Activated CD8-positive, alpha-beta memory T cell treated with anti-CD3 and anti-CD28 coated beads, Interleukin-2, amount 50 U/mL, for 1 hour (primary cell): ENCODE results near the gene TSC2.
"Not testable (repeated sequence)": the region's sequence is repeated elsewhere in the genome, so short reads cannot be mapped to it uniquely, and the experiment has no call there.

Experiments used
- DNase-seq: peaks from one replicate; pipeline ENCODE4 v3.0.0-alpha.2; 2020; ENCODE audit errors: extremely low read depth

Gene TSC2

DNA sequence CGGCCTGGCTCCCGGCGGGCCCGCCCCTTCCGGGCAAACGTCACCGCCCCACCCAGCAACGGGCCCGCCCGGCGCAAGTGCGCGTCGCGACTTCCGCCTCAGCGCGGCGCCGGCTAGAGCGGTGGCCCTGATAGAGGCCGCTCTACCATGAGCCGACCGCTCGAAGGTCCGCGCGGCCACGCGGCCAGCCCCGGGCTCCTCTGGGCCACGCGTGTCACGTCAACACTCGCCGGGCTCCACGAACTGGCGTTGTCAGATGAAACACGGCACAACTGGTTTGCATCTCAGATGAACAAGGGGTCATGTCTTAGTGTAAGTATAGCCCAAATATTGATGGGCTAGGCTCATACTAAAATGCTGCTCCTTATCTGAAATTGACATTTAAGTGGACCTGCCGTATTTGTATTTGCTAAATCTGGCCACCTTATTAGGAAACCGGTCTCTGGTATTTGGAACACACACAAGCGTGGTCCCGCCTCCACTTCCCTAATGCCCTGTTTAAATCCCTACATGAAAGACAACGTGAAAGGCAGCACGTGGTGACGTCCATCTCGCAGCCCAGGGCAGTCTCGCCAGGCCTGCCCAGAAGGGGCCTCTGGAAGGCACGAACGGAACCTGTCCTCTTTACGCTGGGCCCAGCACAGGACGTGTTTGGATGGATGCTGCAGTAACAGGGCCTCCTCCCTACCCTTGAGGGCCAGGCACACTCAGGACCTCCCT, 37.8 kb upstream of the TSC2 start, which contains the start of gene ZNF598:
ZNF598 (minus strand) TSS at position 31 of the 720 bp plus-strand sequence.
- no peak for DNase-seq

DNA sequence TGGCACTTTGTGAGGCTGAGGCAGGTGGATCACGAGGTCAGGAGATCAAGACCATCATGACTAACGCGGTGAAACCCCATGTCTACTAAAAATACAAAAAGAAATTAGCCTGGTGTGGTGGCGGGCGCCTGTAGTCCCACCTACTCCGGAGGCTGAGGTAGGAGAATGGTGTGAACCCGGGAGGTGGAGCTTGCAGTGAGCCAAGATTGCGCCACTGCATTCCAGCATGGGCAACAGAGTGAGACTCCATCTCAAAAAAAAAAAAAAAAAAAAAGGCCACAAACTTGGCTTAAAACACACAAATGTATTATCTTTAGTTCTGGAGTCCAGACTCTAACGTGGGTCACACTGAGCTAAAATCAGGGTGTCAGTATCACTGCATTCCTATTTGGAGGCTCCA, 36.1 kb upstream of the TSC2 start:
- DNase-seq = not testable (repeated sequence)

DNA sequence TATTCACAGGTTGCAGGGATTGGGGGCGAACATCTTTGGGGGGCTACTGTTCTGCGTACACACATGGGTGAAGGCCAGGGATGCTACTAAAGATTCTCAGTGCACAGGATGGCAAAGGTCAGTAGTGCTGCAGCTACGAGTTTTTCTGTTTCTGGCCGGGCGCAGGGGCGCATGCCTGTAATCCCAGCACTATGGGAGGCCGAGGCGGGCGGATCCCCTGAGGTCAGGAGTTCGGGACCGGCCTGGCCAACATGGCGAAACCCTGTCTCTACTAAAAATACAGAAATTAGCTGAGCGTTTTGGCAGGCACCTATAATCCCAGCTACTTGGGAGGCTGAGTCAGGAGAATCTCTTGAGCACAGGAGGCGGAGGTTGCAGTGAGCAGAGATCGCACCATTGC, 34.3 kb upstream of the TSC2 start:
- DNase-seq = no peak

DNA sequence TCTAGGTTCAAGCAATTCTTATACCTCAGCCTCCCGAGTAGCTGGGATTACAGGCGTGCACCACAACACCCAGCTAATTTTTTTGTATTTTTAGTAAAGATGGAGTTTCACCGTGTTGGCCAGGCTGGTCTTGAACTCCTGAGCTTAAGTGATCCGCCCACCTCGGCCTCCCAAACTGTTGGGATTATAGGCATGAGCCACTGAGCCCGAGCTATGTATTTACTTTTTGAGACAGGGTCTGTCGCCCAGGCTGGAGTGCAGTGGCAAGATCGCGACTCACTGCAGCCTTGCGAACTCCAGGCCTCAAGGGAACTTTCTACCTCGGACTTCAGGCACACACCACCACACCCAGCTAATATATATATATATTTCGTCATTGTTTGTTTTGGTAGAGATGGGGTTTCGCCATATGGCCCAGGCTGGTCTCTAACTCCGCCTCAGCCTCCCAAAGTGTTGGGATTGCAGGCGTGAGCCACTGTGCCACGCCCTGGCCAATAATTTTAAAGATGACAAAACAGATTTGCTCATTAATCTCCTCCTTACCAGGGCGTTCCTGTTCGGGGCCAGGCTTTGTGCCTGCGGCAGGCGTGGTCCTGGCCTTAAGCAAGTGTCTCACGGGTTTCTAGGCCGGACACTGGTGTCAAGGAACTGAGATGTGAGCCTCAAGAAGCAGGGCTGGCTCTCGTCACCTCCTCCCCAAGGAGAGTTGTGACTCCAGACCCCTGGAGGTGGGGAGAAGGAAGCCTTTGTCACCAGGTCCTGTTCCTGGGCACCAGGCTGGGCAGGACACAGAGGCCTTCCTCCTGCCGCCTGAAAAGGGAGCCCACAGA, 32.5 kb upstream of the TSC2 start:
- no peak for DNase-seq

DNA sequence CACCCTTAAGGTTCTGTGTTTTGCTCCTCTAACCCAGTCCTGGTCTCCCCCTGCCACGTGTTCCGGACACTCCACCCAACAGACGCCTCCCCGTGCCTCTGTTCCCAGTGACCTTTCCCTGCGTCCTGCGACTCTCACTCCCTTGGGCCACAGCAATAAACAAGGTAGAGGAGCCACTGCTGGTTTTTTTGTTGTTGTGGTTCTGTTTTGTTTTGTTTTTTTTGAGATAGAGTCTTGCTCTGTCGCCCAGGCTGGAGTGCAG, 31.9 kb upstream of the TSC2 start:
- DNase-seq = no peak

DNA sequence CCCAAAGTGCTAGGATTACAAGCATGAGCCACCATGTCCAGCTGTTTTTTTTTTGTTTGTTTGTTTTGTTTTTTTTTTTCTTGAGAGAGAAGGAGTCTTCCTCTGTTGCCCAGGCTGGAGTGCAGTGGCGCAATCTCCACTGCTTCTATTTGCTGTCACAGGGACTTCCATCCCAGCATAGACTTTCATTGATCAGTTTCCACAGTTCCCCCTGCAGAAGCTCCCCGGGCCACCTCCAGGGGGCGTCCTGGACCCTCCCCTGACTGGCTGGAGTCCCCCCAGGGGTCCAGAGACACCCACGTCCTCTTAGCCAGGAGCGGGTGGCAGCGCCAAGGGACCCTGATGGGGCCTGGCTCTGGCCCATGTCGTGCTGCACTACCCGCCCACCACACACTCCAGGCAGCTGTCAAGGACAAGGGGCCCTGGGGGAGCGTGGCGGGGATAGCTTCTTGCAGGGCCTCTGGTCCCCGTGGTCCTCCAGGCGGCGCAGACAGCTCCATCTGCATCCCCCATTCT, 31.3 kb upstream of the TSC2 start:
- no peak for DNase-seq

DNA sequence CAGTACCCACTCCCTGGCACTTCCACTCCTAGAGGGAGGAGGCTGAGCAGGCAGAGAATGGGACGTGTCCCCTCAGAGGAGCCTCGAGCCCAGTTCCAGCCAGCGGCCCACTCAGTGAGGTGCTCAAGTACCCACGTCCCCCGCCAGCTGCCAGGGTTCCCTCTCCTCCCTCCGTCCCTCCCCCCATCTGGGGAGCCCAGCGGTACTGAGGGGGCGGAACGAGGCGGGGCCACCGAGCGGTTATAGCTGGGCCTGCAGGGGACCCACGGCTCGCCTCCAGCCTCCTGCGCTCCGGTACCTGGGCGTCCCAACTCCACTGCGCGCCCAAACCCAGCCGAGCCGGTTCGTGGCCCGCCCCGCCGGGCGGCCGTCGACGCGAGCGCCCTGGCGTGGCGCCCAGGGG, 28.3 kb upstream of the TSC2 start, which contains the start of gene NPW:
NPW (plus strand) TSS at position 268 of the 403 bp plus-strand sequence.
- no peak for DNase-seq

DNA sequence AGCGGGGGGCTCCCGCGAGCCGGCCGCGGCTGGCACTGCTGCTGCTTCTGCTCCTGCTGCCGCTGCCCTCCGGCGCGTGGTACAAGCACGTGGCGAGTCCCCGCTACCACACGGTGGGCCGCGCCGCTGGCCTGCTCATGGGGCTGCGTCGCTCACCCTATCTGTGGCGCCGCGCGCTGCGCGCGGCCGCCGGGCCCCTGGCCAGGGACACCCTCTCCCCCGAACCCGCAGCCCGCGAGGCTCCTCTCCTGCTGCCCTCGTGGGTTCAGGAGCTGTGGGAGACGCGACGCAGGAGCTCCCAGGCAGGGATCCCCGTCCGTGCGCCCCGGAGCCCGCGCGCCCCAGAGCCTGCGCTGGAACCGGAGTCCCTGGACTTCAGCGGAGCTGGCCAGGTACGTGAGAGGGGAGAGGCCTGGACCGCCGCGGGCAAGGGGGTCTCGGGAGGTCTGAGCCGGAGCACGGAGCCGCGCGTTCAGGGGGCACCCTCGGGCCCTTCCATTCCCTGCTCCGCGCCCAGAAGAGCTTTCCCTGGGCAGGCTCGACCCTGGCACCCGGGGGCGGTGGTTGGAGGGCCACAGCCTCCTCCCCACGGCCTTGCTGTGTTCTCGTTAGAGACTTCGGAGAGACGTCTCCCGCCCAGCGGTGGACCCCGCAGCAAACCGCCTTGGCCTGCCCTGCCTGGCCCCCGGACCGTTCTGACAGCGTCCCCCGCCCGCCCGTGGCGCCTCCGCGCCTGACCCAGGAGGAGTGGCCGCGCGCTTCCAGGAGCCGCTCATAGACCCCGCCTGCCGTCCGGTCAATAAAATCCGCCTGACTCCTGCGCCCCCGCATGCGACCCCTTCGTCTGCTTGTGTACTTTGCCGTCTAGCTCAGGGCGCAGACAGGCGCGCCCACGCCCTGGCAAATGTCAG, 27.6 kb upstream of the TSC2 start:
- DNase-seq = no peak

DNA sequence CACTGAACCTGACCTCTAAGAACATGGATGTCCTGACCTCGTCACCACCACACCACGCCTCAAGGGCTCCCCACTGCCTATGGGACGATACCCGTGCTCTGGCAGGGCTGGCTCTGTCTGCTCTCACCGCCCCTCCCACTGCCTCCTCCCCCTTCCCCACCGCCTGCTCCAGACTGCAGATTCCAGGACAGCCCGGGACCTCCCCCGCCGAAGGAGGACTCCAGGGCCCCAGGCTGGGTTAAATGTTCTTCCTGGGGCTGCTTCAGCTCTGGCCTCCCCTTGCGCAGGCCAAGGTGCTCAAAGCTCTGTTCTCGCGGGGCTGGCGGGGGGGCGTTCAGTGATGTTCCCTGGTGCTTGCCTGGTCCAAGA, 25.1 kb upstream of the TSC2 start:
- DNase-seq = no peak

DNA sequence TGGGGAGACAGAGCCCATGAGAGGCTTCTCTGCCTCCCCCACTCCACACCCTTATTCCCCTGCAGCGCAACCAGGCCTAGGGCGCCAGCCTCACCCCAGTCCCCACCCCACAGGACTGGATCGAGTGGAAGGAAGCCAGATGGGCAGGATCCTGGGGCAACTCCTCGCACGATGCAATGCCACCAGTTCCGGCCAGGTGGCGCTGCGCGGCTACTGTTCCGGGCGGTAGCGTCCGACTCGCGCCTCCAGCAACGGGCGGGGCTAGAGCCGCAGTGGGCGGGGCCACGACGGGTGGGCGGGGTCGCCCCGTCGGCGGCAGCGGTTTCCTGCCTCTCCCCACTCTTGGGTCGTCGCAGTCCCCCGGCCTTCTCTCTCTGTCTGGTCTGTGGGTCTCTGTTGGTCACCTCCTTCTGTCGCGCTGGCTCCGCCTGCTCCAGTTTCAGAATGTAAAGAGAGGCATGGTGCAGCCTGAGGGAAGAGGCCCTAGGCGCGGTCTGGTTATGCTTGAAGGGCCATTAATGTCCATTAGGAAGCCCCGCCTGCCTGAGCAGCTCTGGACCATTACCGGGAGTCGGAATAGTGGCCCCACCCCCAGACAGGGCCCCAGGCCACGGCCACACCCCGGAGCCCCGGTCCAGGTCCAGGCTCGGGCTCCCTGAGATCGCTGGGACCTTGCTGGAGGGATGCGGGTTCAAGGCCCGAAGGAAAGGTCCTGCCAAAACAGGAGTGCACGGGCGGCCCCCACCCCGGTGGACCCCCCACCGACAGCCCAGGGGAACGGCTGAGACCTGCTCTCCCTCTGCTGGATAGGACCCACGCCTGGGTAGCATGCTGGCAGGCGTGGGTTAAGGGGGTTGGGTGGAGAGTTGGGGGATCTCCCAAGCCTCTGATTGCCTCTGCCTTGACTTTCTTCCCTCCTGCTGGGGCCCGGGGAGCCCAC, 24.4 kb upstream of the TSC2 start:
- peak; percentile 69 for DNase-seq

DNA sequence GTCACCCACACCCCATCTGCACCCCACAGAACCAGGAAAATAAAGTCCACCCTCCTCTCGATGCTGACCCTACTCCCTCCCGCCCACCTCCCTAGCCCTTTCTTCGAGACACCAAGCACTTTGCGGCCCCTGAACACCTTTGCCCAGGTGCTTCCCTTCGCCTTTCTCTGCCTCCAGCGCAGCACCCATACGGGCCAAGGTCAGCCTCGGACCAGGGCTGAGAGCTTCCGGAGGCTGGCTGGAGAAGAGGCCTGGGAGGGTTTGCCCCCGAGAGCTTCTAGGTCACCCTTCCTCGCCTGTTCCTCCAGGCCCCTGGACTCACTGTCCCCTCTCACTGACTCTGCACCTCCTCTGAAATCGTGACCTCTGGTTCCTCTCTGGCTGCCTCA, 23.8 kb upstream of the TSC2 start:
- DNase-seq = no peak

DNA sequence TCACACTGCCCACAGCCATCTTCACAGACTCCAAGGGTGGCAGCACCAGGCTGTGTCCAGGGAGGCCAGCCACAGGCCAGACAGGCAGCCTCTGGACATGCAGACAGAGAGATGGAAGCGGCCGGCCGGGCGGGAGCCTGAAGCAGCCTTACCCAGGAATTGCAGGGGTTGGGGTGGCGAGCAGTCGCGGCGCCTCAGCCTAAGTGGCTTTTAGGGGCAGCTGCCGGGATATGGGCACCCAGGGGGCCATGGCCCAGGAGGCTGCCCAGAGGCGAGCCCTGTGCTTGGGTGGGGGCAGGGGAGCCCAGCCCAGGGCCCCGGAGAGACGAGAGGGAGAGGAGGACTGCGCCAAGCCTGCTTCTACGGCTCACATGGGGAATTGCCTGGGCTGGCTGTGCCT, 22.5 kb upstream of the TSC2 start:
- no peak for DNase-seq

DNA sequence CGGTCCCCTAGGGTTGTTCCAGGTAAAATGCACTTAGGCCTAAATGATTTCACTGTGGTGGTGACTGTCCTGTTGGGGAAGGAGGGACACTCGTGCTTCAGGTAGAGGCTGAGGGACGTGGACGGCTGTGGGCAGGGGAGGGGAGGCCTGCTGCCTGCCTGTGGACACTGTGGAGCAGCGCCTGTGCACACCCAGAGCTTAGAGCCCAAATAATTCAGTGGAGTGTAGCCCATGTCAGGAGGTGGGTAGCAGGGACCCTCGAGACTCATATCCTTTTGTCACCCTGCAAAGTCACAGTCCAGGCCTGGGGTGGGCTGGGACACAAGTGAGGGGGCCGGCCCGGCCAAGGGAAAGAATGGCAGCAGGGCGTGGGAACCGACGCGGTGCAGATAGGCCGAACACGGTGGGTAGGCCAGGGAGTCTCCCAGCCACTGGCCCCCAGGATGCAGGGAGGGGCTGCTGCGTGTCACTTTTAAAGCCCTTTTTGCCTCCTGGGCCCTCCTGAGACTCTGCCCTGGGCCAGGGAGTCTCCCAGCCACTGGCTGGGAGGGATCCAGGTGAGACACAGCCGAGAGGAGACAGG, 21.8 kb upstream of the TSC2 start:
- DNase-seq = no peak

DNA sequence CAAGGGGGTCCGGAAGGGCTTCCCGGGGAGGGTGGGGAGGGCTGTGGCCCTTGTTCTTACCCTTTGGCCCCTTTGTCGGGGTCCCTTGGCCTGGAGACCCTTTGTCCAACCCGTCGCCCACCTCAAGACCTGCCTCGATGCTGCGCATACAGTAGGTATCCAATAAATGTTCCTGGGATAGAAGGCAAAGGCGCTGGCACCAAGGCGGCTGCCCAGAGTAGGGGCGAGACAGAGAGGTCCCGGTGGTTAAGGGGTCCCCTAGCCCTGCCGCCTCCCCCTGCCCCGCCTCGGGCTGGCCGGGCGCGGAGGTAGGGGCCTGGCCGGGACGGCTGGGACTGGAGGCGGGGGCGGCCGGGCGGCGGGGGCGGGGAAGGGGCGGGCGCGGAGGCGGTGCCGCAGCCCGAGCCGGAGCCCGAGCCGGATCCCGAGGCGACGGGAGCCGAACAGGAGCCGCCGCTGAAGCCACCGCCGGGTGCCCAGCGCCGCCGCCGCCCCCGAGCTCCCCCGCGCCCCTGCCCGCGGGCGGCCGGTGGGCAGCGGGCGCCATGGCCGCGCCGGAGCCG, 21.2 kb upstream of the TSC2 start, which contains the start of gene NHERF2:
NHERF2 (plus strand) TSS at position 442 of the 563 bp plus-strand sequence; CDS start at position 546, 104 bp downstream.
- no peak for DNase-seq

DNA sequence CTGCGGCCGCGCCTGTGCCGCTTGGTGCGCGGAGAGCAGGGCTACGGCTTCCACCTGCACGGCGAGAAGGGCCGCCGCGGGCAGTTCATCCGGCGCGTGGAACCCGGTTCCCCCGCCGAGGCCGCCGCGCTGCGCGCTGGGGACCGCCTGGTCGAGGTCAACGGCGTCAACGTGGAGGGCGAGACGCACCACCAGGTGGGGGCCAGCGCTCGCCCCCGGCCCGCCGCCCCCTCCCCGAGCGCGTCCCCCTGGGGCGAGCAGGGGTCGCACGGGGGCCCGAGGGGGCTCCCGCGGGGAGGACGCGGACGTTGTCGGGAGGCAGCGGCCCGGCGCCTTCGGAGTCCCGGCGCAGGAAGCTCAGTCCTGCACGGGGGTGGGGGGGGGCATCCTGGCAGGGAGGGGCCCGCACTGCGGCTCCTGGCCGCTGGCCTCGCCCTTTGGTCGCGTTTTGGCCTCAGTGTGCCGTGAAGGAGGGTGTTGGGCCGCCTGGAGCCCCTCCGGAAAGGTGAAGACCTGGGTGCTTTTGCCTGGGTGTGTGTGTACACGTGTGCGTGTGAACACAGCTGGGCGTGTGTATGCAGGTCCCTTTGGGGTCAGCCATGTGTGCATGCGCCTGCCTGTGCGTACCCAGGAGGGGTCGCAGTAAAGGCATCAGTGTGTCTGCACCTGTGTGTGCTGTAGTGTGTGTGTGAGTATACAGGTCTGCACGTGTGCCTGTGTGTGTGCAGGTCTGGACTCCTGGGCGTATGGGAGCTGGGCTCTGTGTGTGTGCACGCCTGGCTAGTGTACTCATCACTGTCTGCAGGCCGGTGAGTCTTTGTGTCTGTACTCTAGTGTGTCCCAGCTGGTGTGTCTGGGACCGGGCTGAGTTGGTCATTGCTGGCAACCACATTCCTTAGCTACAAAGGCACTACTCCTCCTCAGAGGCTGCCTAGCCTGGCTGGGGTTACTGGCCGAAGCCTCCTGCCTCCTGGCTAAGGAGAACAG, 20.5 kb upstream of the TSC2 start:
- no peak for DNase-seq

DNA sequence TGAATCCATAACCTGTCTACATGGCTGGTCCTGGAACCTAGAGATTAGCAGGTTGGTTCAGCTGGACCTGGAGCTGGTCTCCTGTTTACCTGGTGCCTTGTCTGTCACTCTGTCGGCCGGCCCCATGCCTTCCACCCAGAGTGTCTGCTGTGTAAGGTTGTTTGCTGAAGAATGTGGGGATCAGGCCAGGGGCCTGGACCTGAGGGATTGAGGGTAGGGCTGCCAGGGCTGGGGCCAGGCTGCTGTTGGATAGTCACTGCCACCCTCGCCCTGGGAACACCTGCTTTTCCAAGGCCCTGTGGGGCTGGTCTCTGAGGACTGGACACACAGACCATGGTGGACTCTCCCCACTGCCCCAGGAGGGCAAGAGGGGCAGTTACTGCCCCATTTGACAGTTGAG, 19.6 kb upstream of the TSC2 start:
- DNase-seq = no peak

DNA sequence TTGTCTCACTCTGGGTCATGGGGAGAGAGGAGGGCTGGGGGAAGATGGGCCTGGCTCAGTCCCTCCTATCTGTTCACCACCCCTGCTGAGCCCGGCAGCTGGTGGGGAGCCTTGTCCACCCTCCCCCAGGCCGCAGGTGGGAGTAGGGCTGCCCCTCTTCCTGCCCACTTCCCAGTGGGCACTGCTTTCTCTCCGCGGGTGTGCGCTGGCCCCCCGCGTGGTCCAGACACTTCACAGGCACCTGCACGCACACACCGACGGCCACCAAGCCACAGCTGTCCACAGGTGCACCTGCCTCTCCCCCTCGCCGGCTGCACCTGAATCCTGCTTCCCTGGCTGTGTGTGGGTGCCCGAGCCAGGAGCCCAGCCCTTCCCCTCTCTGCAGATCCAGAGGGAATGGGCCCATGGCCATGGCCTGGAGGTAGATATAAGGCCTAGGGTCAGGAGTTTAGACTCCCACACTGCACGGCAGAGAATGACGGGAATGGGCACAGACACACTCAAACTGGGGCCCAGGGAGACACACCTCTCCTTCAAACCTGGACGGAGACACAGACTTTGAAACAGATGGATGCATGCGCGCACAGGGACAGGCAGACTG, 19.1 kb upstream of the TSC2 start:
- DNase-seq = no peak

DNA sequence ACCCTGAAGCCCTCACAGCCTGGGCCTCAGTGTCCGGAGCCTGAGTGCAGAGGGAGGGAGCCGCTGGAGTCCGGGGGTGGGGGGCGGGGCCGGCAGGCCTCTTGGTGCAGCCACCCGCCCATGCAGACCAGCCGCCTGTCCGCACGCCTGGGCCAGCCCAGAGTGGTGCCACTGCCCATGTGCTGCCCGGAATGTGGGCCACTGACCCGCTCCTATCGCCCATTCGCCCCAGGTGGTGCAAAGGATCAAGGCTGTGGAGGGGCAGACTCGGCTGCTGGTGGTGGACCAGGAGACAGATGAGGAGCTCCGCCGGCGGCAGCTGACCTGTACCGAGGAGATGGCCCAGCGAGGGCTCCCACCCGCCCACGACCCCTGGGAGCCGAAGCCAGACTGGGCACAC, 18.4 kb upstream of the TSC2 start:
- no peak for DNase-seq

DNA sequence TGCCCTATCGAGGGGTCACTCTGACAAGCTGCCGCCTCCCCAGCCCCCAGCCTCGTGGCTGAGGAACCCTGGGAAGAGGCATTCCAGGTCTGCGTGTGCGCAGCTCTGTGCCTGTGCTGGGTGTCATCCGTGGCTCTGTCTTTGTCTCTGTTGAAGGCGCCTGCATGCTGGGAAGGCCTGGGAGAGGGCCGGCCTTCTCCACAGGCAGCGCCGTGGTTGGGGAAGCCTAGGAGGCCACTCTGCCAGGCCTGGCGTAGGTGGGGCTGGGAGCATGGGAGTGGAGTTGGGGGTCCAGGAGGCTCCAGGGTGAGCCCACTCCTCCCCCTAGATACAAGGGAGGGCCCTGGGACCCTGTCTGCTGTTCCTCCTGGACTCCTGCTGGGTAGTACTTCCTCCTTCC, 17.7 kb upstream of the TSC2 start:
- DNase-seq = no peak
